ENCODE results near the gene HS6ST2. TPM values are rescaled to one million over a fixed set of nuclear protein-coding genes. Genes with fewer than 3 reads are reported as not detected.

Gene HS6ST2
- total RNA-seq, 1 donor, result not detected

- H3K4me2 ChIP-seq (ENCODE audit: insufficient read depth, low read length), result no peak overlapping the region
- no peak overlapping the region for H2AFZ ChIP-seq (ENCODE audit: low read length)
- H3K4me3 ChIP-seq (ENCODE audit: insufficient read depth, low read length), result no peak overlapping the region
- no peaks in the 10 kb centered on the region for H4K20me1 ChIP-seq (ENCODE audit: insufficient read depth, low read length)
- H3K9me3 ChIP-seq (ENCODE audit: low read depth, low read length), result no peaks in the 10 kb centered on the region
- H3K36me3 ChIP-seq (ENCODE audit: insufficient read depth, low read length), result no peaks in the 10 kb centered on the region
- no peaks in the 10 kb centered on the region for H3K79me2 ChIP-seq (ENCODE audit: insufficient read depth, low read length)
- no peak for DNase-seq (ENCODE audit: insufficient read length, low spot score, missing footprints)
- no peak for TF ChIP-seq CTCF (IDR thresholded peaks at IDR 0.05; ENCODE audit: extremely low read depth, low read depth, low read length)
- H3K4me1 ChIP-seq (ENCODE audit: insufficient read depth, low read length), result no peaks in the 10 kb centered on the region
- peaks cover 3% of the 10 kb centered on the region for H3K27me3 ChIP-seq (ENCODE audit: insufficient read depth, low read length)
- H3K27ac ChIP-seq (ENCODE audit: low read depth, low read length), result no peak overlapping the region
These were observed 137.8 kb downstream of the HS6ST2 start for GRCh38 chrX:132820675-132821074.

GRCh38 chrX:132819711-132820264 lies 138.6 kb downstream of the HS6ST2 start:
- Histone ChIP-seq H3K79me2 (ENCODE audit: insufficient read depth, low read length) (no peaks in the 10 kb centered on the region), H3K27ac (ENCODE audit: low read depth, low read length) (no peak overlapping the region), H3K27me3 (ENCODE audit: insufficient read depth, low read length) (peaks cover 5% of the 10 kb centered on the region), H3K4me1 (ENCODE audit: insufficient read depth, low read length) (no peaks in the 10 kb centered on the region), H2AFZ (ENCODE audit: low read length) (no peak overlapping the region), H3K4me2 (ENCODE audit: insufficient read depth, low read length) (no peak overlapping the region), H3K9me3 (ENCODE audit: low read depth, low read length) (no peaks in the 10 kb centered on the region), H4K20me1 (ENCODE audit: insufficient read depth, low read length) (no peaks in the 10 kb centered on the region), H3K36me3 (ENCODE audit: insufficient read depth, low read length) (no peaks in the 10 kb centered on the region), H3K4me3 (ENCODE audit: insufficient read depth, low read length) (no peak overlapping the region)
- no peak for DNase-seq (ENCODE audit: insufficient read length, low spot score, missing footprints)
- no peak for TF ChIP-seq CTCF (IDR thresholded peaks at IDR 0.05; ENCODE audit: extremely low read depth, low read depth, low read length)

- H4K20me1 ChIP-seq (ENCODE audit: insufficient read depth, low read length), result no peaks in the 10 kb centered on the region
- no peak overlapping the region for H2AFZ ChIP-seq (ENCODE audit: low read length)
- H3K79me2 ChIP-seq (ENCODE audit: insufficient read depth, low read length), result no peaks in the 10 kb centered on the region
- TF ChIP-seq CTCF (IDR thresholded peaks at IDR 0.05; ENCODE audit: extremely low read depth, low read depth, low read length), result no peak
- H3K36me3 ChIP-seq (ENCODE audit: insufficient read depth, low read length), result no peaks in the 10 kb centered on the region
- DNase-seq (ENCODE audit: insufficient read length, low spot score, missing footprints), result no peak
- no peaks in the 10 kb centered on the region for H3K4me1 ChIP-seq (ENCODE audit: insufficient read depth, low read length)
- no peak overlapping the region for H3K27ac ChIP-seq (ENCODE audit: low read depth, low read length)
- peaks cover 5% of the 10 kb centered on the region for H3K27me3 ChIP-seq (ENCODE audit: insufficient read depth, low read length)
- no peaks in the 10 kb centered on the region for H3K9me3 ChIP-seq (ENCODE audit: low read depth, low read length)
- no peak overlapping the region for H3K4me2 ChIP-seq (ENCODE audit: insufficient read depth, low read length)
- no peak overlapping the region for H3K4me3 ChIP-seq (ENCODE audit: insufficient read depth, low read length)
These were observed 139.8 kb downstream of the HS6ST2 start for GRCh38 chrX:132818638-132819037.

GRCh38 chrX:132815643-132816042 lies 142.8 kb downstream of the HS6ST2 start:
- no peak overlapping the region for H2AFZ ChIP-seq (ENCODE audit: low read length)
- H3K4me3 ChIP-seq (ENCODE audit: insufficient read depth, low read length), result no peak overlapping the region
- DNase-seq (ENCODE audit: insufficient read length, low spot score, missing footprints), result no peak
- peaks cover 5% of the 10 kb centered on the region for H3K27me3 ChIP-seq (ENCODE audit: insufficient read depth, low read length)
- H3K27ac ChIP-seq (ENCODE audit: low read depth, low read length), result no peak overlapping the region
- no peak for TF ChIP-seq CTCF (IDR thresholded peaks at IDR 0.05; ENCODE audit: extremely low read depth, low read depth, low read length)
- H3K4me2 ChIP-seq (ENCODE audit: insufficient read depth, low read length), result no peak overlapping the region
- H3K9me3 ChIP-seq (ENCODE audit: low read depth, low read length), result no peaks in the 10 kb centered on the region
- H3K79me2 ChIP-seq (ENCODE audit: insufficient read depth, low read length), result no peaks in the 10 kb centered on the region
- H4K20me1 ChIP-seq (ENCODE audit: insufficient read depth, low read length), result no peaks in the 10 kb centered on the region
- H3K36me3 ChIP-seq (ENCODE audit: insufficient read depth, low read length), result no peaks in the 10 kb centered on the region
- no peaks in the 10 kb centered on the region for H3K4me1 ChIP-seq (ENCODE audit: insufficient read depth, low read length)
